HG02840 (cell line): ENCODE data around the gene CCDC12.

ENCODE experiments used
- ATAC-seq: cut with Tn5 transposase; IDR thresholded peaks from one replicate; pipeline ENCODE4 v1.9.1; 2021; ENCODE audit warnings: mild to moderate bottlenecking, moderate library complexity, moderate number of reproducible peaks; ENCODE audit not compliant: unreplicated experiment, low FRiP score

Gene CCDC12

GRCh38 chr3:46898321-46899150 lies 78.0 kb downstream of the CCDC12 start:
- ATAC-seq, result no peak

GRCh38 chr3:46897829-46898320 lies 78.7 kb downstream of the CCDC12 start:
- ATAC-seq, result no peak

- no peak for ATAC-seq
These were observed 79.5 kb downstream of the CCDC12 start for GRCh38 chr3:46897031-46897430.

GRCh38 chr3:46896386-46896785 lies 80.2 kb downstream of the CCDC12 start:
- ATAC-seq, result no peak

- ATAC-seq, result no peak
These were observed 80.8 kb downstream of the CCDC12 start for GRCh38 chr3:46895761-46896160.

- ATAC-seq, result no peak
These were observed 81.3 kb downstream of the CCDC12 start for GRCh38 chr3:46895204-46895660.

- no peak for ATAC-seq
These were observed 82.3 kb downstream of the CCDC12 start for GRCh38 chr3:46894256-46894655.

GRCh38 chr3:46893763-46894162 lies 82.8 kb downstream of the CCDC12 start:
- ATAC-seq, result no peak

- ATAC-seq, result no peak
These were observed 83.3 kb downstream of the CCDC12 start for GRCh38 chr3:46893146-46893748.

GRCh38 chr3:46892285-46893145 lies 84.0 kb downstream of the CCDC12 start:
- no peak for ATAC-seq

- no peak for ATAC-seq
These were observed 85.4 kb downstream of the CCDC12 start for GRCh38 chr3:46891132-46891531.

- no peak for ATAC-seq
These were observed 86.4 kb downstream of the CCDC12 start for GRCh38 chr3:46890132-46890531.

- no peak for ATAC-seq
These were observed 87.0 kb downstream of the CCDC12 start for GRCh38 chr3:46889381-46890110.

- no peak for ATAC-seq
These were observed 87.8 kb downstream of the CCDC12 start for GRCh38 chr3:46888705-46889104.

- no peak for ATAC-seq
These were observed 88.5 kb downstream of the CCDC12 start for GRCh38 chr3:46887980-46888494.

GRCh38 chr3:46885612-46886011 lies 90.9 kb downstream of the CCDC12 start:
- ATAC-seq, result no peak

GRCh38 chr3:46884929-46885328 lies 91.6 kb downstream of the CCDC12 start:
- no peak for ATAC-seq

- ATAC-seq, result no peak
These were observed 92.1 kb downstream of the CCDC12 start for GRCh38 chr3:46884427-46884826.

- no peak for ATAC-seq
These were observed 92.7 kb downstream of the CCDC12 start for GRCh38 chr3:46883830-46884185.
